Smooth muscle cell of the brain vasculature (primary cell): ENCODE data around the gene NAV3.

Experiments used
- DNase-seq: peaks from one replicate; pipeline ENCODE4 v3.0.0-alpha.2; 2012; ENCODE audit warnings: low read depth, low spot score

The NAV3 gene

GRCh38 chr12:77979597-77980250 is 149.0 kb downstream of the NAV3 start:
- DNase-seq, result no peak

- no peak for DNase-seq
Measured at GRCh38 chr12:77980782-77981181, 150.1 kb downstream of the NAV3 start.

GRCh38 chr12:77983859-77984258 is 153.2 kb downstream of the NAV3 start:
- DNase-seq, result no peak

GRCh38 chr12:77992760-77993159 is 162.1 kb downstream of the NAV3 start:
- DNase-seq, result no peak

GRCh38 chr12:77993658-77994057 is 163.0 kb downstream of the NAV3 start:
- no peak for DNase-seq

- DNase-seq, result no peak
Measured at GRCh38 chr12:77995436-77996167, 164.9 kb downstream of the NAV3 start.

GRCh38 chr12:77996670-77997069 is 166.0 kb downstream of the NAV3 start:
- no peak for DNase-seq

GRCh38 chr12:77998236-77998786 is 167.6 kb downstream of the NAV3 start:
- DNase-seq, result no peak

GRCh38 chr12:77999074-77999715 is 168.5 kb downstream of the NAV3 start:
- DNase-seq, result no peak

- no peak for DNase-seq
Measured at GRCh38 chr12:78002878-78003277, 172.2 kb downstream of the NAV3 start.

- DNase-seq, result no peak
Measured at GRCh38 chr12:78004249-78005093, 173.8 kb downstream of the NAV3 start.

GRCh38 chr12:78005094-78005492 is 174.4 kb downstream of the NAV3 start:
- no peak for DNase-seq

GRCh38 chr12:78007173-78007572 is 176.5 kb downstream of the NAV3 start:
- no peak for DNase-seq

- no peak for DNase-seq
Measured at GRCh38 chr12:78009031-78009430, 178.3 kb downstream of the NAV3 start.

- DNase-seq, result no peak
Measured at GRCh38 chr12:78018171-78018910, 187.6 kb downstream of the NAV3 start.

- DNase-seq, result no peak
Measured at GRCh38 chr12:78018939-78019338, 188.2 kb downstream of the NAV3 start.

- peak; percentile 46 for DNase-seq
Measured at GRCh38 chr12:78028426-78028825, 197.7 kb downstream of the NAV3 start.

- DNase-seq, result no peak
Measured at GRCh38 chr12:78034025-78034424, 203.3 kb downstream of the NAV3 start.

- DNase-seq, result no peak
Measured at GRCh38 chr12:78035901-78036606, 205.4 kb downstream of the NAV3 start.

- no peak for DNase-seq
Measured at GRCh38 chr12:78036874-78037273, 206.2 kb downstream of the NAV3 start.
